H9 (cell line): ENCODE results near the gene TEX44. TPM values are rescaled to one million over a fixed set of nuclear protein-coding genes. Genes with fewer than 3 reads are reported as not detected.

Source experiments
- DNase-seq: peaks from one replicate; pipeline ENCODE4 v3.0.0-alpha.2; 2017
- H2AFZ ChIP-seq: one replicate; pipeline ENCODE4 v1.6.1; 2013; ENCODE audit warnings: mild to moderate bottlenecking, low read length, control low read depth, moderate library complexity
- H2AK5ac ChIP-seq: 2 replicates; pipeline ENCODE4 v1.6.1; 2013; ENCODE audit warnings: low read length, control low read depth, mixed read lengths; ENCODE audit not compliant: insufficient read length
- H2BK120ac ChIP-seq: one replicate; pipeline ENCODE4 v1.6.1; 2013; ENCODE audit warnings: low read depth, mild to moderate bottlenecking, low read length, control low read depth, inconsistent platforms; ENCODE audit not compliant: poor library complexity, severe bottlenecking
- H2BK12ac ChIP-seq: 2 replicates; pipeline ENCODE4 v1.6.1; 2013; ENCODE audit warnings: low read length, control low read depth, mixed read lengths, low read depth; ENCODE audit not compliant: insufficient read length
- H2BK15ac ChIP-seq: 2 replicates; pipeline ENCODE4 v1.6.1; 2013; ENCODE audit warnings: low read depth, low read length, control low read depth
- H2BK20ac ChIP-seq: one replicate; pipeline ENCODE4 v1.6.1; 2013; ENCODE audit warnings: low read depth, mild to moderate bottlenecking, low read length, control low read depth, inconsistent platforms; ENCODE audit not compliant: poor library complexity, severe bottlenecking
- H2BK5ac ChIP-seq: 2 replicates; pipeline ENCODE4 v1.6.1; 2013; ENCODE audit warnings: low read length, control low read depth, mixed read lengths; ENCODE audit not compliant: insufficient read length
- H3K14ac ChIP-seq: 2 replicates; pipeline ENCODE4 v1.6.1; 2013; ENCODE audit warnings: low read length, control low read depth; ENCODE audit not compliant: insufficient read depth
- H3K18ac ChIP-seq: 2 replicates; pipeline ENCODE4 v1.6.1; 2013; ENCODE audit warnings: low read depth, mild to moderate bottlenecking, mixed read lengths, low read length, control low read depth; ENCODE audit not compliant: insufficient read length
- H3K23ac ChIP-seq: 2 replicates; pipeline ENCODE4 v1.6.1; 2013; ENCODE audit warnings: low read length, control low read depth, mixed read lengths, low read depth; ENCODE audit not compliant: insufficient read length
- H3K23me2 ChIP-seq: 2 replicates; pipeline ENCODE4 v1.6.1; 2013; ENCODE audit warnings: low read depth, mild to moderate bottlenecking, mixed read lengths, low read length, control low read depth; ENCODE audit not compliant: insufficient read length, poor library complexity, severe bottlenecking
- H3K27ac ChIP-seq: 2 replicates; pipeline ENCODE4 v1.5.1; 2013; ENCODE audit warnings: low read length, control low read depth, mixed read lengths, low read depth; ENCODE audit not compliant: insufficient read length
- H3K27me3 ChIP-seq: 2 replicates; pipeline ENCODE4 v1.6.1; 2013; ENCODE audit warnings: low read length, control low read depth, inconsistent platforms; ENCODE audit not compliant: insufficient read depth
- H3K4ac ChIP-seq: 2 replicates; pipeline ENCODE4 v1.6.1; 2013; ENCODE audit warnings: low read depth, mild to moderate bottlenecking, control low read depth, inconsistent platforms, low read length, moderate library complexity
- H3K4me1 ChIP-seq: 2 replicates; pipeline ENCODE4 v1.6.1; 2013; ENCODE audit warnings: low read length, control low read depth, inconsistent platforms; ENCODE audit not compliant: insufficient read depth
- H3K4me2 ChIP-seq: 2 replicates; pipeline ENCODE4 v1.6.1; 2013; ENCODE audit warnings: low read length, control low read depth, mixed read lengths; ENCODE audit not compliant: insufficient read length, insufficient read depth
- H3K56ac ChIP-seq: 2 replicates; pipeline ENCODE4 v1.6.1; 2013; ENCODE audit warnings: low read depth, mild to moderate bottlenecking, mixed read lengths, low read length, control low read depth; ENCODE audit not compliant: insufficient read length
- H3K79me1 ChIP-seq: 2 replicates; pipeline ENCODE4 v1.6.1; 2013; ENCODE audit warnings: low read depth, mild to moderate bottlenecking, moderate library complexity, low read length, control low read depth, inconsistent platforms; ENCODE audit not compliant: insufficient read depth, poor library complexity, severe bottlenecking
- H3K79me2 ChIP-seq: 2 replicates; pipeline ENCODE4 v1.6.1; 2013; ENCODE audit warnings: low read length, control low read depth, inconsistent platforms; ENCODE audit not compliant: insufficient read depth
- H3K9ac ChIP-seq: 2 replicates; pipeline ENCODE4 v1.6.1; 2013; ENCODE audit warnings: low read length, control low read depth, mixed read lengths; ENCODE audit not compliant: insufficient read length; ENCODE audit errors: extremely low read depth
- H3K9me3 ChIP-seq: one replicate; pipeline ENCODE4 v1.6.1; 2013; ENCODE audit warnings: low read depth, low read length, inconsistent platforms; ENCODE audit not compliant: control insufficient read depth
- H3T11ph ChIP-seq: one replicate; pipeline ENCODE4 v1.6.1; 2013; ENCODE audit warnings: mild to moderate bottlenecking, low read length, control low read depth, inconsistent platforms
- H4K20me1 ChIP-seq: one replicate; pipeline ENCODE4 v1.6.1; 2013; ENCODE audit not compliant: control insufficient read depth, insufficient read length, insufficient read depth
- H4K5ac ChIP-seq: 2 replicates; pipeline ENCODE4 v1.6.1; 2013; ENCODE audit warnings: low read depth, mild to moderate bottlenecking, mixed read lengths, low read length, control low read depth; ENCODE audit not compliant: insufficient read length
- H4K8ac ChIP-seq: replicated peaks from 2 replicates; pipeline ENCODE4 v1.6.1; 2013; ENCODE audit warnings: low read length, control low read depth, mixed read lengths, low read depth; ENCODE audit not compliant: insufficient read length
- H4K91ac ChIP-seq: 2 replicates; pipeline ENCODE4 v1.6.1; 2013; ENCODE audit warnings: low read depth, mild to moderate bottlenecking, moderate library complexity, mixed read lengths, low read length, control low read depth; ENCODE audit not compliant: insufficient read length
- H3K27ac Mint-ChIP-seq, 3 experiments: 2 replicates in 2 of 3; 3 replicates in 1 of 3; pipeline ENCODE4 v1.8.0; 2020 to 2021; ENCODE audit warnings: mixed read lengths in 3 of 3, mild to moderate bottlenecking in 1 of 3, moderate library complexity in 1 of 3
- H3K27me3 Mint-ChIP-seq: 2 replicates; pipeline ENCODE4 v1.8.0; 2021; ENCODE audit warnings: low read depth, mild to moderate bottlenecking, moderate library complexity, mixed read lengths
- H3K36me3 Mint-ChIP-seq, 3 experiments: 2 replicates in 2 of 3; 3 replicates in 1 of 3; pipeline ENCODE4 v1.8.0; 2020 to 2021; ENCODE audit warnings: low read depth in 3 of 3, mixed read lengths in 3 of 3; ENCODE audit not compliant: insufficient read depth in 1 of 3
- H3K4me1 Mint-ChIP-seq, 2 experiments: 2 replicates each; pipeline ENCODE4 v1.8.0; 2020; ENCODE audit warnings: mixed read lengths in 2 of 2
- H3K4me3 Mint-ChIP-seq, 2 experiments: 2 replicates in 1 of 2; 3 replicates in 1 of 2; pipeline ENCODE4 v1.8.0; 2020 to 2021; ENCODE audit warnings: mild to moderate bottlenecking in 2 of 2, mixed read lengths in 2 of 2, moderate library complexity in 1 of 2
- H3K9me3 Mint-ChIP-seq, 2 experiments: 2 replicates in 1 of 2; 3 replicates in 1 of 2; pipeline ENCODE4 v1.8.0; 2020; ENCODE audit warnings: mild to moderate bottlenecking in 2 of 2, mixed read lengths in 2 of 2, moderate library complexity in 1 of 2
- CTCF ChIP-seq: fragments of 200-600 bp; sonication (generic); conservative IDR thresholded peaks from 3 replicates; pipeline ENCODE4 v1.8.0; 2021; ENCODE audit warnings: antibody characterized with exemption, mild to moderate bottlenecking
- WGBS: extraction: QIAGEN DNeasy Blood & Tissue Kit; methylation state at CpG from one replicate; pipeline ENCODE4 v1.1.7; 2013; ENCODE audit warnings: missing lambda C conversion rate, low lambda C conversion rate, mixed read lengths; ENCODE audit not compliant: insufficient read length; ENCODE audit errors: extremely low coverage; 5-methylcytosine and 5-hydroxymethylcytosine counted together
- total RNA-seq: library from RNA; stranded (reverse); gene quantifications from 2 replicates; pipeline ENCODE4 v1.2.1, GENCODE V29; 2021

TEX44 gene
- total RNA-seq, 1 experiment from 2014 or later, result not detected

- no peak overlapping the region for H3K18ac ChIP-seq
- H3K4ac ChIP-seq, result no peak overlapping the region
- H3K79me1 ChIP-seq, result no peaks in the 10 kb centered on the region
- no peaks in the 10 kb centered on the region for H4K20me1 ChIP-seq
- H3K9ac ChIP-seq, result no peak overlapping the region
- H3K27ac Mint-ChIP-seq, result peak overlapping the region in 1 of 3 experiments; percentile 28; a peak in 1 of 7 replicates
- H2BK120ac ChIP-seq, result no peak overlapping the region
- H4K91ac ChIP-seq, result no peak overlapping the region
- H3K79me2 ChIP-seq, result no peaks in the 10 kb centered on the region
- H3K4me1 Mint-ChIP-seq, result peaks cover 32 to 34% of the 10 kb centered on the region in 2 experiments
- no peak overlapping the region for H3K23ac ChIP-seq
- H3K56ac ChIP-seq, result no peak overlapping the region
- no peaks in the 10 kb centered on the region for H3K9me3 ChIP-seq
- peaks cover 1 to 29% (median 5%) of the 10 kb centered on the region in 3 experiments; a peak in 4 of 7 replicates for H3K36me3 Mint-ChIP-seq
- no peak overlapping the region for H3K27ac ChIP-seq
- WGBS, result no CpG with 5 or more reads among the region's 3 CpGs
- H2BK15ac ChIP-seq, result no peak overlapping the region
- H2AFZ ChIP-seq, result no peak overlapping the region
- DNase-seq, result no peak
- no peak overlapping the region for H2BK20ac ChIP-seq
- peak overlapping the region; percentile 45 for H2BK12ac ChIP-seq
- H3K27me3 ChIP-seq, result no peaks in the 10 kb centered on the region
- peaks cover 22 to 25% of the 10 kb centered on the region in 2 experiments for H3K9me3 Mint-ChIP-seq
- no peak overlapping the region for H3K4me3 Mint-ChIP-seq
- no peak overlapping the region for H3K4me2 ChIP-seq
- H2AK5ac ChIP-seq, result no peak overlapping the region
- no peak overlapping the region for H4K5ac ChIP-seq
- no peaks in the 10 kb centered on the region for H3K23me2 ChIP-seq
- TF ChIP-seq CTCF, result no peak
- no peaks in the 10 kb centered on the region for H3K27me3 Mint-ChIP-seq
- no peak overlapping the region for H3T11ph ChIP-seq
- H3K4me1 ChIP-seq, result peaks cover 6% of the 10 kb centered on the region; the same call in 1 of the 2 replicates
- no peak overlapping the region for H3K14ac ChIP-seq
- H2BK5ac ChIP-seq, result no peak overlapping the region
- no peak overlapping the region for H4K8ac ChIP-seq
Measured at GRCh38 chr2:231567159-231567558, 25.5 kb upstream of the TEX44 start.
